HCEC 1CT (cell line): ENCODE results near the gene TCEANC2.
A peak's percentile ranks its signal among the peaks of the same experiment; 100 is the strongest.

Experiments
- DNase-seq: peaks from one replicate; pipeline ENCODE4 v3.0.0-alpha.2; 2017

Gene TCEANC2

GRCh38 chr1:54137534-54138061 lies 84.2 kb downstream of the TCEANC2 start:
- no peak for DNase-seq

GRCh38 chr1:54138994-54139393 lies 85.6 kb downstream of the TCEANC2 start:
- DNase-seq: no peak

- DNase-seq: no peak
These were observed 86.3 kb downstream of the TCEANC2 start for GRCh38 chr1:54139711-54140110.

GRCh38 chr1:54142146-54142900 lies 88.9 kb downstream of the TCEANC2 start:
- no peak for DNase-seq

GRCh38 chr1:54144366-54144765 lies 91.0 kb downstream of the TCEANC2 start:
- no peak for DNase-seq

- DNase-seq: no peak
These were observed 96.3 kb downstream of the TCEANC2 start for GRCh38 chr1:54149734-54150133.

- DNase-seq: no peak
These were observed 97.6 kb downstream of the TCEANC2 start for GRCh38 chr1:54151013-54151412.

- no peak for DNase-seq
These were observed 99.3 kb downstream of the TCEANC2 start, which contains the start of gene CDCP2 for GRCh38 chr1:54152696-54153095. CDCP2 (minus strand) TSS chr1:54153000; CDS start chr1:54152922, 78 bp downstream.

- peak; percentile 29 for DNase-seq
These were observed 100.4 kb downstream of the TCEANC2 start for GRCh38 chr1:54153535-54154439.
